ENCODE measurements around the gene MRPS17. TPM values are rescaled to one million over a fixed set of nuclear protein-coding genes. Genes with fewer than 3 reads are reported as not detected.

The MRPS17 gene
- total and polyA plus RNA-seq, 2 donors (not counting 1 experiment from before 2014, with no cell fraction given) = 14.6 to 17.5 TPM

GRCh38 chr7:56003749-56004148 is 52.1 kb downstream of the MRPS17 start:
- Histone ChIP-seq H3K27ac (ENCODE audit: insufficient read depth, low read length) (no peak overlapping the region), H3K36me3 (ENCODE audit: control insufficient read depth, insufficient read depth, low read length) (no peaks in the 10 kb centered on the region), H2AFZ (ENCODE audit: low read length) (no peak overlapping the region), H3K9ac (ENCODE audit: insufficient read depth, low read length) (no peak overlapping the region), H4K20me1 (ENCODE audit: control insufficient read depth, extremely low read depth, insufficient read depth, low read length) (no peaks in the 10 kb centered on the region), H3K4me2 (ENCODE audit: extremely low read depth, insufficient read depth, low read length) (no peak overlapping the region), H3K4me1 (ENCODE audit: control insufficient read depth, extremely low read depth, insufficient read depth, low read length) (no peaks in the 10 kb centered on the region), H3K4me3 (replicated peaks in 1 of 4; ENCODE audit: control extremely low read depth in 1 of 4, insufficient read depth in 1 of 4, low read depth in 3 of 4, low read length in 4 of 4) (no peak overlapping the region), H3K27me3 (ENCODE audit: control insufficient read depth, insufficient read depth, low read length) (no peaks in the 10 kb centered on the region), H3K9me3 (ENCODE audit: control insufficient read depth, insufficient read depth, low read depth, low read length) (no peaks in the 10 kb centered on the region), H3K79me2 (ENCODE audit: control insufficient read depth, insufficient read depth, low read length) (no peaks in the 10 kb centered on the region)
- no peak for DNase-seq (ENCODE audit: low read depth in 2 of 2)
- TF ChIP-seq EZH2 (IDR thresholded peaks at IDR 0.05; ENCODE audit: low read length, missing control alignments) (no peak), CTCF (conservative IDR thresholded peaks at IDR 0.05 in 1 of 2, IDR thresholded peaks at IDR 0.05 in 1 of 2; ENCODE audit: low read depth in 1 of 2, low read length in 2 of 2) (no peak)

Other genes starting within 250 kb of the MRPS17 start
- gene SEPTIN14, start 89.1 kb upstream of the MRPS17 start, total RNA-seq = not detected in 2 replicates
- not detected in 2 replicates for gene SEPTIN14, start 89.1 kb upstream of the MRPS17 start, polyA plus RNA-seq
- gene ZNF713, start 64.4 kb upstream of the MRPS17 start, total RNA-seq = 2.8 and 3.0 TPM in 2 replicates
- 1.4 and 1.5 TPM in 2 replicates for gene ZNF713, start 64.4 kb upstream of the MRPS17 start, polyA plus RNA-seq
- gene NIPSNAP2, start 12.7 kb downstream of the MRPS17 start, total RNA-seq = 32.4 and 42.4 TPM in 2 replicates
- gene NIPSNAP2, start 12.7 kb downstream of the MRPS17 start, polyA plus RNA-seq = 58.6 and 65.0 TPM in 2 replicates
- 61.1 and 74.3 TPM in 2 replicates for gene PSPH, start 99.6 kb downstream of the MRPS17 start, total RNA-seq
- 14.4 and 19.9 TPM in 2 replicates for gene PSPH, start 99.6 kb downstream of the MRPS17 start, polyA plus RNA-seq
- gene CCT6A, start 99.9 kb downstream of the MRPS17 start, total RNA-seq = 158 and 168 TPM in 2 replicates
- 172 and 266 TPM in 2 replicates for gene CCT6A, start 99.9 kb downstream of the MRPS17 start, polyA plus RNA-seq
- gene SUMF2, start 112.4 kb downstream of the MRPS17 start, total RNA-seq = 199 and 229 TPM in 2 replicates
- gene SUMF2, start 112.4 kb downstream of the MRPS17 start, polyA plus RNA-seq = 118 and 163 TPM in 2 replicates
- gene PHKG1, start 141.1 kb downstream of the MRPS17 start, total RNA-seq = 0.77 and 1.3 TPM in 2 replicates
- 0.23 and 0.41 TPM in 2 replicates for gene PHKG1, start 141.1 kb downstream of the MRPS17 start, polyA plus RNA-seq
- gene CHCHD2, start 154.6 kb downstream of the MRPS17 start, total RNA-seq = 224 and 338 TPM in 2 replicates
- 232 and 313 TPM in 2 replicates for gene CHCHD2, start 154.6 kb downstream of the MRPS17 start, polyA plus RNA-seq
- not detected in 2 replicates for gene NUPR2, start 164.5 kb downstream of the MRPS17 start, total RNA-seq
- gene NUPR2, start 164.5 kb downstream of the MRPS17 start, polyA plus RNA-seq = not detected in 2 replicates

Measured in fibroblast of lung (primary cell).